ENCODE data around the gene KCNN1. TPM values are rescaled to one million over a fixed set of nuclear protein-coding genes. Genes with fewer than 3 reads are reported as not detected.

Gene KCNN1
- total and polyA plus RNA-seq, 9 of the 15 experiments (the other 6 are each of a cell fraction or from before 2014, with no cell fraction given): 0.01 to 6.2 (median 0.72) TPM

- Histone ChIP-seq H3K36me3 (ENCODE audit: control insufficient read depth, insufficient read depth, low read length) (no peaks in the 10 kb centered on the region), H3K4me1 (replicated peaks in 1 of 2; ENCODE audit: control insufficient read depth in 2 of 2, insufficient read depth in 2 of 2, low read length in 2 of 2) (peaks cover 48 to 57% of the 10 kb centered on the region in 2 experiments), H3K27ac (ENCODE audit: extremely low read depth, low read depth, low read length) (no peak overlapping the region), H4K20me1 (replicated peaks; ENCODE audit: control insufficient read depth, insufficient read depth, low read length) (no peaks in the 10 kb centered on the region), H3K4me2 (ENCODE audit: insufficient read depth, low read length) (peak overlapping the region; percentile 76; the same call in 1 of the 2 replicates), H2AFZ (ENCODE audit: low read depth, low read length) (peak overlapping the region; percentile 84), H3K9me3 (replicated peaks; ENCODE audit: control insufficient read depth, insufficient read depth, low read depth, low read length) (no peaks in the 10 kb centered on the region), H3K79me2 (ENCODE audit: control insufficient read depth, insufficient read depth, low read length) (no peaks in the 10 kb centered on the region), H3K9ac (ENCODE audit: insufficient read depth in 1 of 2, low read depth in 2 of 2, low read length in 2 of 2) (peak overlapping the region in 1 of 2 experiments; percentile 15; a peak in 2 of 4 replicates), H3K9me1 (ENCODE audit: control insufficient read depth, insufficient read depth, low read length) (no peaks in the 10 kb centered on the region), H3K4me3 (no peak overlapping the region), H3K27me3 (ENCODE audit: control insufficient read depth in 2 of 2, insufficient read depth in 2 of 2, low read length in 2 of 2) (no peaks in the 10 kb centered on the region)
- BruUV-seq (replicated peaks): no TSS peak
- no peak for TF ChIP-seq NUFIP1 (IDR thresholded peaks at IDR 0.05; ENCODE audit: partially characterized antibody)
- 0 out of 2 replicates have a peak, but pooled peaks have one; percentile 26 for TF ChIP-seq ZNF583 (CRISPR knock-in tag; IDR thresholded peaks at IDR 0.05)
- no peak for DNase-seq (ENCODE audit: extremely low read depth in 1 of 4, low spot score in 3 of 4)
- ChIA-PET CTCF (ENCODE audit: low intra/inter-chr PET ratio) (no interaction called here), POLR2A (interaction anchor here (1.0 to 2.0 kb wide), 5 partner anchors 9 to 40 kb away, joined by 3 to 14 read pairs (median 5); no protein-coding TSS in a partner anchor)
- no peak for ATAC-seq
- intact Hi-C loops (cut with micrococcal nuclease): no loop called here
- 63% methylated on average over 7 of the region's 7 CpGs for WGBS (ENCODE audit: insufficient coverage, low coverage, missing lambda C conversion rate)
- in situ Hi-C loops (cut with MboI): no loop called here
- no peak for FAIRE-seq
These were observed 12.5 kb upstream of the KCNN1 start for GRCh38 chr19:17954401-17954800.

GRCh38 chr19:17957149-17957849, 9.6 kb upstream of the KCNN1 start:
- no peak for FAIRE-seq
- TF ChIP-seq PML (IDR thresholded peaks at IDR 0.05; ENCODE audit: low read length) (no peak), OTX1 (CRISPR knock-in tag; IDR thresholded peaks at IDR 0.05) (no peak), UBTF (IDR thresholded peaks at IDR 0.05; ENCODE audit: borderline replicate concordance in 1 of 2, low read depth in 2 of 2, low read length in 2 of 2) (no peak), ATF7 (IDR thresholded peaks at IDR 0.05) (no peak), FOXJ2 (tag; IDR thresholded peaks at IDR 0.05) (no peak), SMARCA4 (IDR thresholded peaks at IDR 0.05) (no peak), KAT8 (IDR thresholded peaks at IDR 0.05; ENCODE audit: low read depth) (no peak), KDM1A (IDR thresholded peaks at IDR 0.05) (peak; percentile 60 to 68), MITF (IDR thresholded peaks at IDR 0.05) (no peak), ILF3 (IDR thresholded peaks at IDR 0.05; ENCODE audit: borderline replicate concordance) (no peak), SIN3A (IDR thresholded peaks at IDR 0.05; ENCODE audit: borderline replicate concordance in 2 of 2, control insufficient read depth in 1 of 2, low read depth in 2 of 2, low read length in 2 of 2) (no peak)

More at GRCh38 chr19:17957149-17957849, 9.6 kb upstream of the KCNN1 start:
- in situ Hi-C loops (cut with MboI): no loop called here
- no peak for ATAC-seq
- H3K4me2 ChIP-seq (ENCODE audit: insufficient read depth, low read length): no peak overlapping the region
- H3K4me3 ChIP-seq: no peak overlapping the region
- no peak overlapping the region for H3K27ac ChIP-seq (ENCODE audit: extremely low read depth, low read depth, low read length)
- WGBS (ENCODE audit: insufficient coverage, low coverage, missing lambda C conversion rate): 14% methylated on average over 3 of the region's 3 CpGs
- H3K4me1 ChIP-seq (replicated peaks in 1 of 2; ENCODE audit: control insufficient read depth in 2 of 2, insufficient read depth in 2 of 2, low read length in 2 of 2): peaks cover 23 to 32% of the 10 kb centered on the region in 2 experiments
- CTCF ChIA-PET (ENCODE audit: low intra/inter-chr PET ratio): no interaction called here
- no TSS peak for BruUV-seq (replicated peaks)
- H3K9ac ChIP-seq (ENCODE audit: insufficient read depth in 1 of 2, low read depth in 2 of 2, low read length in 2 of 2): peak overlapping the region in 1 of 2 experiments; percentile 54; a peak in 1 of 4 replicates
- intact Hi-C loops (cut with micrococcal nuclease): no loop called here
- H3K79me2 ChIP-seq (ENCODE audit: control insufficient read depth, insufficient read depth, low read length): no peaks in the 10 kb centered on the region
- no peak overlapping the region for H2AFZ ChIP-seq (ENCODE audit: low read depth, low read length)
- no peaks in the 10 kb centered on the region for H3K9me1 ChIP-seq (ENCODE audit: control insufficient read depth, insufficient read depth, low read length)
- H3K36me3 ChIP-seq (ENCODE audit: control insufficient read depth, insufficient read depth, low read length): no peaks in the 10 kb centered on the region
- H4K20me1 ChIP-seq (replicated peaks; ENCODE audit: control insufficient read depth, insufficient read depth, low read length): no peaks in the 10 kb centered on the region
- POLR2A ChIA-PET: interaction anchor here (0.6 to 2.3 kb wide), 4 partner anchors 12 to 1346 kb away, joined by 3 to 7 read pairs (median 4); no protein-coding TSS in a partner anchor
- no peak for DNase-seq (ENCODE audit: extremely low read depth in 1 of 4, low spot score in 3 of 4)
- H3K27me3 ChIP-seq (ENCODE audit: control insufficient read depth in 2 of 2, insufficient read depth in 2 of 2, low read length in 2 of 2): no peaks in the 10 kb centered on the region
- H3K9me3 ChIP-seq (replicated peaks; ENCODE audit: control insufficient read depth, insufficient read depth, low read depth, low read length): no peaks in the 10 kb centered on the region

Data from K562 (cell line).